22Rv1 (cell line): Measurements from ENCODE around the gene DSCAML1.

Source experiments
- CTCF ChIP-seq: fragments of 450-650 bp; IDR thresholded peaks from 2 replicates; pipeline ENCODE4 v1.5.1; 2017; ENCODE audit warnings: mild to moderate bottlenecking
- ZFX ChIP-seq: fragments of 450-650 bp; IDR thresholded peaks from 2 replicates; pipeline ENCODE4 v1.6.1; 2017; ENCODE audit warnings: antibody characterized with exemption, borderline replicate concordance

GRCh38 chr11:117782101-117782500 is 14.9 kb downstream of the DSCAML1 start:
- TF ChIP-seq CTCF (no peak), ZFX (no peak)
